GM23248 (cell line): Measurements from ENCODE around the gene CD80. TPM values are rescaled to one million over a fixed set of nuclear protein-coding genes. Genes with fewer than 3 reads are reported as not detected.

ENCODE experiments used
- DNase-seq: peaks from one replicate; pipeline ENCODE4 v3.0.0-alpha.2; 2015
- H2AFZ ChIP-seq: fragments of 200-600 bp; sonication (generic); 2 replicates; pipeline ENCODE4 v1.6.1; 2016; ENCODE audit warnings: antibody characterized with exemption
- H3F3A ChIP-seq: fragments of 200-600 bp; sonication (generic); 2 replicates; pipeline ENCODE4 v1.6.1; 2016; ENCODE audit warnings: mild to moderate bottlenecking, antibody characterized with exemption, mixed run types; ENCODE audit not compliant: insufficient read depth
- H3K27ac ChIP-seq: fragments of 200-600 bp; sonication (generic); 2 replicates; pipeline ENCODE4 v1.5.1; 2016; ENCODE audit warnings: mild to moderate bottlenecking
- H3K27me3 ChIP-seq: fragments of 200-600 bp; sonication (generic); replicated peaks from 2 replicates; pipeline ENCODE4 v1.6.1; 2016; ENCODE audit warnings: mild to moderate bottlenecking; ENCODE audit not compliant: insufficient read depth
- H3K36me3 ChIP-seq: fragments of 200-600 bp; sonication (generic); 2 replicates; pipeline ENCODE4 v1.6.1; 2016; ENCODE audit warnings: low read depth, mild to moderate bottlenecking
- H3K4me1 ChIP-seq: fragments of 200-600 bp; sonication (generic); 2 replicates; pipeline ENCODE4 v1.6.1; 2016; ENCODE audit warnings: mild to moderate bottlenecking; ENCODE audit not compliant: insufficient read depth
- H3K4me2 ChIP-seq: fragments of 200-600 bp; sonication (generic); one replicate; pipeline ENCODE4 v1.6.1; 2016; ENCODE audit warnings: mild to moderate bottlenecking; ENCODE audit not compliant: unreplicated experiment
- H3K4me3 ChIP-seq: fragments of 200-600 bp; sonication (generic); 2 replicates; pipeline ENCODE4 v1.5.1; 2016; ENCODE audit warnings: mild to moderate bottlenecking
- H3K79me2 ChIP-seq: fragments of 200-600 bp; sonication (generic); 2 replicates; pipeline ENCODE4 v1.6.1; 2016; ENCODE audit warnings: mild to moderate bottlenecking; ENCODE audit not compliant: insufficient read depth
- H3K9ac ChIP-seq: fragments of 200-600 bp; sonication (generic); 2 replicates; pipeline ENCODE4 v1.6.1; 2016; ENCODE audit warnings: mild to moderate bottlenecking
- H3K9me2 ChIP-seq: fragments of 200-600 bp; sonication (generic); 2 replicates; pipeline ENCODE4 v1.6.1; 2016; ENCODE audit warnings: mixed run types, mild to moderate bottlenecking, moderate library complexity; ENCODE audit not compliant: insufficient read depth
- H3K9me3 ChIP-seq: fragments of 200-600 bp; sonication (generic); one replicate; pipeline ENCODE4 v1.6.1; 2017; ENCODE audit warnings: low read depth
- H4K20me1 ChIP-seq: fragments of 200-600 bp; sonication (generic); 2 replicates; pipeline ENCODE4 v1.6.0; 2016; ENCODE audit not compliant: insufficient read depth
- EZH2 ChIP-seq: fragments of 200-600 bp; sonication (generic); IDR thresholded peaks from 2 replicates; pipeline ENCODE4 v1.6.1; 2018; ENCODE audit warnings: antibody characterized with exemption, mild to moderate bottlenecking; ENCODE audit not compliant: insufficient read depth, poor library complexity, severe bottlenecking
- EZH2phosphoT487 ChIP-seq: fragments of 200-600 bp; sonication (generic); IDR thresholded peaks from 2 replicates; pipeline ENCODE4 v1.6.1; 2018; ENCODE audit warnings: antibody characterized with exemption, moderate library complexity, mild to moderate bottlenecking, low read depth; ENCODE audit not compliant: insufficient read depth
- WGBS, 2 experiments: methylation state at CpG; one replicate each; pipeline ENCODE4 v1.1.6; 2015 to 2017; ENCODE audit warnings: low lambda C conversion rate in 2 of 2, low coverage in 1 of 2; ENCODE audit errors: missing lambda C conversion rate in 2 of 2; 5-methylcytosine and 5-hydroxymethylcytosine counted together
- in situ Hi-C: fragments of 300-500 bp; cut with MboI; formaldehyde crosslinking; loops from 2 replicates; pipeline ENCODE4 v1.15.0; 2020
- polyA plus RNA-seq: library from polyadenylated mRNA; unstranded; fragments of >200 nt; fragmentation: Nextera tagmentation; extraction: Ambion mirVana; gene quantifications from 2 replicates; pipeline ENCODE4 v1.2.1, GENCODE V29; 2016
- total RNA-seq: library from RNA; depleted of rRNA; stranded (reverse); fragments of >200 nt; shearing (Covaris generic); gene quantifications from 2 replicates; pipeline ENCODE4 v1.2.3, GENCODE V29; 2014; rRNA removed

Gene CD80
- total RNA-seq (not detected in 2 replicates), polyA plus RNA-seq (0.08 TPM in 1 of 2 replicates, not detected in the other)

- no peaks in the 10 kb centered on the region for H3F3A ChIP-seq
- H3K9me2 ChIP-seq: no peaks in the 10 kb centered on the region
- no peaks in the 10 kb centered on the region for H3K36me3 ChIP-seq
- no peak within 1 kb of the TSS for H3K4me3 ChIP-seq
- H3K9me3 ChIP-seq: no peaks in the 10 kb centered on the region
- peak within 1 kb of the TSS; percentile 7; the same call in 1 of the 2 replicates for H2AFZ ChIP-seq
- WGBS, 2 experiments: 11 to 12% methylated on average over 7 of the region's 7 CpGs
- H3K27ac ChIP-seq: no peak within 1 kb of the TSS
- TF ChIP-seq EZH2 (no peak), EZH2phosphoT487 (no peak)
- H4K20me1 ChIP-seq: no peaks in the 10 kb centered on the region
- no peaks in the 10 kb centered on the region for H3K79me2 ChIP-seq
- peak; percentile 72 for DNase-seq
- no peaks in the 10 kb centered on the region for H3K27me3 ChIP-seq
- H3K4me1 ChIP-seq: no peaks in the 10 kb centered on the region
- H3K4me2 ChIP-seq: no peak within 1 kb of the TSS
- no peak within 1 kb of the TSS for H3K9ac ChIP-seq
- in situ Hi-C loops: no loop called here
Measured at GRCh38 chr3:119559441-119559963, at the start of gene CD80. Gene CD80, minus strand, starts transcription at chr3:119559614. Its CDS starts 1,886 bp downstream, at chr3:119557728.

- no peaks in the 10 kb centered on the region for H4K20me1 ChIP-seq
- H3K4me3 ChIP-seq: no peak overlapping the region
- H3K9ac ChIP-seq: no peak overlapping the region
- H3F3A ChIP-seq: no peaks in the 10 kb centered on the region
- H3K9me3 ChIP-seq: no peaks in the 10 kb centered on the region
- WGBS, 2 experiments: 68 to 70% methylated on average over 6 of the region's 6 CpGs
- peaks cover 8% of the 10 kb centered on the region; the same call in 1 of the 2 replicates for H3K4me1 ChIP-seq
- no peak overlapping the region for H3K4me2 ChIP-seq
- no peak overlapping the region for H2AFZ ChIP-seq
- no peaks in the 10 kb centered on the region for H3K27me3 ChIP-seq
- H3K9me2 ChIP-seq: no peaks in the 10 kb centered on the region
- in situ Hi-C loops: no loop called here
- no peak overlapping the region for H3K27ac ChIP-seq
- H3K79me2 ChIP-seq: no peaks in the 10 kb centered on the region
- H3K36me3 ChIP-seq: no peaks in the 10 kb centered on the region
- no peak for DNase-seq
- TF ChIP-seq EZH2phosphoT487: no peak
- TF ChIP-seq EZH2: no peak
Measured at GRCh38 chr3:119608405-119609000, 49.1 kb upstream of the CD80 start.

- Histone ChIP-seq H4K20me1 (no peaks in the 10 kb centered on the region), H3K36me3 (no peaks in the 10 kb centered on the region), H3K27ac (no peak overlapping the region), H3K27me3 (no peaks in the 10 kb centered on the region), H3K4me2 (no peak overlapping the region), H3K9me2 (no peaks in the 10 kb centered on the region), H3K9ac (no peak overlapping the region), H3K9me3 (no peaks in the 10 kb centered on the region), H3K4me3 (no peak overlapping the region), H3K79me2 (no peaks in the 10 kb centered on the region), H3F3A (no peaks in the 10 kb centered on the region), H2AFZ (no peak overlapping the region), H3K4me1 (peaks cover 8% of the 10 kb centered on the region; the same call in 1 of the 2 replicates)
- WGBS, 2 experiments: 81 to 86% methylated on average over 1 of the region's 1 CpG
- in situ Hi-C loops: no loop called here
- DNase-seq: peak; percentile 78
- no peak for TF ChIP-seq EZH2phosphoT487
- no peak for TF ChIP-seq EZH2
Measured at GRCh38 chr3:119604878-119605277, 45.5 kb upstream of the CD80 start.

- H3F3A ChIP-seq: no peaks in the 10 kb centered on the region
- no peak for TF ChIP-seq EZH2phosphoT487
- TF ChIP-seq EZH2: no peak
- DNase-seq: no peak
Measured at GRCh38 chr3:119602676-119603075, 43.3 kb upstream of the CD80 start.

More at GRCh38 chr3:119602676-119603075, 43.3 kb upstream of the CD80 start:
- no peaks in the 10 kb centered on the region for H3K9me3 ChIP-seq
- in situ Hi-C loops: no loop called here
- H3K9ac ChIP-seq: no peak overlapping the region
- peaks cover 8% of the 10 kb centered on the region; the same call in 1 of the 2 replicates for H3K4me1 ChIP-seq
- no peak overlapping the region for H3K4me2 ChIP-seq
- H3K27ac ChIP-seq: no peak overlapping the region
- H3K79me2 ChIP-seq: no peaks in the 10 kb centered on the region
- WGBS, 2 experiments: 65 to 78% methylated on average over 1 of the region's 1 CpG
- H3K4me3 ChIP-seq: no peak overlapping the region
- no peaks in the 10 kb centered on the region for H3K9me2 ChIP-seq
- no peaks in the 10 kb centered on the region for H4K20me1 ChIP-seq
- H3K36me3 ChIP-seq: no peaks in the 10 kb centered on the region
- H2AFZ ChIP-seq: no peak overlapping the region
- H3K27me3 ChIP-seq: no peaks in the 10 kb centered on the region
